ENCODE results near the gene EFCAB3. TPM values are rescaled to one million over a fixed set of nuclear protein-coding genes. Genes with fewer than 3 reads are reported as not detected.
"Not testable (repeated sequence)": the region's sequence is repeated elsewhere in the genome, so short reads cannot be mapped to it uniquely, and the experiment has no call there.

Gene EFCAB3
- not detected for polyA plus RNA-seq (2013, experiment 1 of 2)
- not detected for polyA plus RNA-seq (2013, experiment 2 of 2)

DNA sequence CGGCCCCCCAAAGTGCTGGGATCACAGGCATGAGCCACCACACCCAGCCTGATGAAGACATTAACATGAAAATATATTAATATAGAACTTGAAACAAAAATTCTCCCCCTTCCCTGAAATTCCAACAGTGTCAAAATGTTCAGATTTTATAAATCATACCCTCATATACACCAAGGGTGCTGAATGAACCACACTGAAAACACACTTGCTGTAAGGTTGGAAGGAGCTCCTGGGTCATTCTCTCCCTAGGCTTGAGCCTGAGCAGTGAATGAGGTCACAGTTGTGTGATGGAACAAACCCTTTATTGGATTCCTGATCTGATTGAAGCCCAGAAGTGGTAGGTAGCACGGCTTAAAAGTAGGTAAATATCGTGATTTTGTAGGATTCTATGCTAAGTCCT is at the start of gene EFCAB3:
Gene EFCAB3, plus strand, starts transcription at position 301 of the 400 bp plus-strand sequence. CDS start 2,427 bp downstream, outside the sequence.
- no peaks in the 10 kb centered on the region for H3K36me3 ChIP-seq (ENCODE audit: insufficient read depth, low read length)
- 84% methylated on average over 3 of the region's 3 CpGs for WGBS
- no peaks in the 10 kb centered on the region for H3K4me1 ChIP-seq (ENCODE audit: insufficient read depth, low read length)
- H3K27ac ChIP-seq (ENCODE audit: low read depth, low read length): no peak within 1 kb of the TSS
- no peaks in the 10 kb centered on the region for H3K9me3 ChIP-seq (ENCODE audit: insufficient read depth, low read depth, low read length)
- no peaks in the 10 kb centered on the region; the same call in 1 of the 2 replicates for H3K27me3 ChIP-seq (ENCODE audit: insufficient read depth, low read length)
- no peak within 1 kb of the TSS for H3K9ac ChIP-seq (ENCODE audit: low read depth, low read length)
- no peak within 1 kb of the TSS for H3K4me3 ChIP-seq (ENCODE audit: low read length)

DNA sequence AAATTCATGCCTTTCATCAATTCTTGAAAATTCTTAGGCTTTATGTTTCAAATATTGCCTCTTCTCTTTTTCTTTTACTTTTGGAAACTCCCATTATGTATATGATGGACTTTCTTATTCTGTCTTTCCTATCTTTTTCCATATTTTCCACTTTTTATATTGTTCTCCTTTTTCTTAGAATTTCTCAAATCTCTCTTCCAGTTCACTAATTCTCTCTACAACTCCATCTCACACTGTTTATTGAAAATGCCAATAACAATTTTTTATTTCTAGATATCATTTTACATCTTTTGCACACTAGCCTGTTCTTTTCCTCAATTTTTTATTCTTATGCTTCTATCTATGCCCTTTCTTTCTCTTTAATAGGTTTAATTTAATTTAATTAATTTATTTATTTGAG is 43.8 kb upstream of the EFCAB3 start:
- H3K9ac ChIP-seq (ENCODE audit: low read depth, low read length): no peak overlapping the region
- no peaks in the 10 kb centered on the region for H3K4me1 ChIP-seq (ENCODE audit: insufficient read depth, low read length)
- H3K9me3 ChIP-seq (ENCODE audit: insufficient read depth, low read depth, low read length): peaks cover 13% of the 10 kb centered on the region; the same call in 1 of the 2 replicates
- no peak overlapping the region for H3K27ac ChIP-seq (ENCODE audit: low read depth, low read length)
- H3K36me3 ChIP-seq (ENCODE audit: insufficient read depth, low read length): no peaks in the 10 kb centered on the region
- H3K4me3 ChIP-seq (ENCODE audit: low read length): no peak overlapping the region
- no peaks in the 10 kb centered on the region for H3K27me3 ChIP-seq (ENCODE audit: insufficient read depth, low read length)

DNA sequence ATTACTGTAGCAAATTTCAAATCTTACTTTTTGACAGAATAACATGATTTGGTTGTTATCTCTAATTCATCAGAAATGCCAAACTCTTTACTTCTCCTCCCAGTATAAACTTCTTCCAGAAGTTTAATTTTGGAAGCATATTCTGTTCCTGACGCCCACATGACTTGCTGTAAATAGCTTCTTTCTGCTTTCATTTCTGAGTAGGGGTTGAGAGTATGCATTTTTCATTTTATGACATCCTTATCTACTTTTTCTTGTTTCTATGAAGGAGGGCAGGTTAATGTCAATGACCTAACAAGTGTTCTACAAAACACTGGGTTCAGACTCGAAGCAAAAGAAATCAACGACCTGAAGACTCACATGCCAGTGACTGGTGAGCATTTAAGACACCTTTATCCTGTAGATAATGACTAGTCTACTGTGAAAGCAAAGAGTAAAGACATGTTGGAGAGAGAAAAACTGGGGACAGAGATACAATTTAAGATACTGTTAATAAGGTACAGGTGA is 36.5 kb upstream of the EFCAB3 start:
- no peaks in the 10 kb centered on the region for H3K27me3 ChIP-seq (ENCODE audit: insufficient read depth, low read length)
- no peak overlapping the region for H3K27ac ChIP-seq (ENCODE audit: low read depth, low read length)
- no peak overlapping the region for H3K4me3 ChIP-seq (ENCODE audit: low read length)
- no peak overlapping the region for H3K9ac ChIP-seq (ENCODE audit: low read depth, low read length)
- H3K36me3 ChIP-seq (ENCODE audit: insufficient read depth, low read length): no peaks in the 10 kb centered on the region
- WGBS: 86% methylated on average over 2 of the region's 3 CpGs
- H3K4me1 ChIP-seq (ENCODE audit: insufficient read depth, low read length): no peaks in the 10 kb centered on the region
- peaks cover 8% of the 10 kb centered on the region; the same call in 1 of the 2 replicates for H3K9me3 ChIP-seq (ENCODE audit: insufficient read depth, low read depth, low read length)

DNA sequence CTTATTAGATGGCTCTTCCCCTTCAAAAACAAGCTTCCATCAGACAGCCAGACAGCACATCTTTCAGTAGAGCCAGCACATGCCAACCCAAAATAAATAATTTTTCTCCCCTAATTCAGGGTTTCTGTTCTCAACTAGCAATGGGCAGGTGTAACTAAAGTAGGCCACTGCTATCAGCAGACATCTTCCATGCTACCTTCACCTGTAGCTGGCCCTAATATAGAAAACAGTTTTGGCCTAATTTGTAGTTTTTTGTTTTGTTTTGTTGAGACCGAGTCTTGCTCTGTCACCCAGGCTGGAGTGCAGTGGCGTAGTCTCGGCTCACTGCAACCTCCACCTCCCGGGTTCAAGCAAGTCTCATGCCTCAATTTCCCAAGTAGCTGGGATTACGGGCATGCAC is 29.2 kb upstream of the EFCAB3 start:
- no peaks in the 10 kb centered on the region for H3K4me1 ChIP-seq (ENCODE audit: insufficient read depth, low read length)
- WGBS: 77% methylated on average over 4 of the region's 5 CpGs
- no peak overlapping the region for H3K9ac ChIP-seq (ENCODE audit: low read depth, low read length)
- no peak overlapping the region for H3K27ac ChIP-seq (ENCODE audit: low read depth, low read length)
- H3K4me3 ChIP-seq (ENCODE audit: low read length): no peak overlapping the region
- no peaks in the 10 kb centered on the region for H3K9me3 ChIP-seq (ENCODE audit: insufficient read depth, low read depth, low read length)
- H3K27me3 ChIP-seq (ENCODE audit: insufficient read depth, low read length): no peaks in the 10 kb centered on the region
- no peaks in the 10 kb centered on the region for H3K36me3 ChIP-seq (ENCODE audit: insufficient read depth, low read length)

- Histone ChIP-seq H3K9me3 (ENCODE audit: insufficient read depth, low read depth, low read length) (no peaks in the 10 kb centered on the region), H3K9ac (ENCODE audit: low read depth, low read length) (no peak overlapping the region), H3K4me1 (ENCODE audit: insufficient read depth, low read length) (no peaks in the 10 kb centered on the region), H3K27me3 (ENCODE audit: insufficient read depth, low read length) (no peaks in the 10 kb centered on the region), H3K4me3 (ENCODE audit: low read length) (no peak overlapping the region), H3K27ac (ENCODE audit: low read depth, low read length) (no peak overlapping the region), H3K36me3 (ENCODE audit: insufficient read depth, low read length) (no peaks in the 10 kb centered on the region)
- 84% methylated on average over 2 of the region's 2 CpGs for WGBS
Observed at GRCh38 chr17:62366191-62366590, 14.2 kb upstream of the EFCAB3 start.

DNA sequence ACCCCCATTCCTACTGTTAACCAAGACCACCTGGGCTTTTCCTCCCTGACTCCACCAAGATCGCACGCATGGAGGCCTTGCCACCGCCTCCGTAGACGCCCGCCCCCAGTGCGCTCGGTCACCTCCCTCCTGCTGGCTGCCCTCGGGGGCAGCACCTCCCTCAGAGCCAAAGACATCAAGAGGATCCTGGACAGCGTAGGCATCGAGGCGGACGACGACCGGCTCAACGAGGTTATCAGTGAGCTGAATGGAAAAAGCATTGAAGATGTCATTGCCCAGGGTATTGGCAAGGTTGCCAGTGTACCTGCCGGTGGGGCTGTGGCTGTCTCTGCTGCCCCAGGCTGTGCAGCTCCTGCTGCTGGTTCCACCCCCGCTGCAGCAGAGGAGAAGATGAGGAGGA is 1.2 kb downstream of the EFCAB3 start:
- H3K4me1 ChIP-seq (ENCODE audit: insufficient read depth, low read length): no peaks in the 10 kb centered on the region
- H3K36me3 ChIP-seq (ENCODE audit: insufficient read depth, low read length): no peaks in the 10 kb centered on the region
- no peaks in the 10 kb centered on the region; the same call in 1 of the 2 replicates for H3K27me3 ChIP-seq (ENCODE audit: insufficient read depth, low read length)
- WGBS: 93% methylated on average over 18 of the region's 18 CpGs
- H3K9me3 ChIP-seq (ENCODE audit: insufficient read depth, low read depth, low read length): no peaks in the 10 kb centered on the region
- no peak overlapping the region for H3K27ac ChIP-seq (ENCODE audit: low read depth, low read length)
- no peak overlapping the region for H3K9ac ChIP-seq (ENCODE audit: low read depth, low read length)
- no peak overlapping the region for H3K4me3 ChIP-seq (ENCODE audit: low read length)

DNA sequence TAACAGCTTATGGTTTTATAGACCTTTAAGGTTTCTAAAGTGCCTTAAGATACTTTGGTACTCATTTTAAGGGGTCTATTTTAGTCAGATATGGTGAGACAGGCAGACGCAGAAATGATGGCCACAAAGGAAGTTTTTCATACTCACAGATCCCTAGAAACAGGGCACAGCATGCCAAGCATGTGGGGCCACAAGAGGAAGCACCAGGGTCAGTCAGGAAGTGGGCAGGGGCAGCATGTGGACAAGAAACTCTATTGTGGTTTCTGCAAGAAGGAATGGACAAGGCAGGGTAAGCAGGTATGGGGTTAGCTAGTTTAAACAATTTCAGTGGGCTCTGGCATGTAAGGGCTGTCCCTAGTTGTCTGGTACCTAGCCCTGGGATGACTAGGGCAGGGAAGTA is 8.5 kb downstream of the EFCAB3 start:
- WGBS: 93% methylated on average over 1 of the region's 1 CpG
- Histone ChIP-seq H3K9ac (ENCODE audit: low read depth, low read length) (no peak overlapping the region), H3K4me3 (ENCODE audit: low read length) (no peak overlapping the region), H3K27me3 (ENCODE audit: insufficient read depth, low read length) (no peaks in the 10 kb centered on the region), H3K9me3 (ENCODE audit: insufficient read depth, low read depth, low read length) (no peaks in the 10 kb centered on the region), H3K36me3 (ENCODE audit: insufficient read depth, low read length) (no peaks in the 10 kb centered on the region), H3K4me1 (ENCODE audit: insufficient read depth, low read length) (no peaks in the 10 kb centered on the region), H3K27ac (ENCODE audit: low read depth, low read length) (no peak overlapping the region)

- no peak overlapping the region for H3K4me3 ChIP-seq (ENCODE audit: low read length)
Observed at GRCh38 chr17:62392908-62393307, 12.6 kb downstream of the EFCAB3 start.

DNA sequence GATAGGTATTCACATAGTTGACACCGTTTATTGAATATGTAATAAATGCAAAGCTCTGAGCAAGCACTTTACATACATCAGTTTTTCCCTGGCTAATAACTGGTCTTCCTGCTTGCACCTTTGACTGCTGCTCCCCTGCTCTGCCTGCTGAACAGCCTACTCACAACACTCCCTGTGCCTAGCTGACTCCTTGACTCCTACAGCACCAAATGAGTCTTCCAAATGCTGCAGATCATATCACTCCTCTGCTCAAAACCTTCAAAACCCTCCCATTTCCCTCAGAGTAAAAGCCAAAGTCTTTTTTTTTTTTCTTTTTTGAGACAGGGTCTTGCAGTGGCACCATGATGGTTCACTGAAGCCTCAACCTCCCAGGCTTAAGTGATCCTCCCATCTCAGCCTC is 18.5 kb downstream of the EFCAB3 start:
- H3K4me1 ChIP-seq (ENCODE audit: insufficient read depth, low read length): no peaks in the 10 kb centered on the region
- WGBS: 82% methylated on average over 1 of the region's 1 CpG
- no peaks in the 10 kb centered on the region for H3K9me3 ChIP-seq (ENCODE audit: insufficient read depth, low read depth, low read length)

More at GRCh38 chr17:62392908-62393307, 12.6 kb downstream of the EFCAB3 start:
- Histone ChIP-seq H3K9me3 (ENCODE audit: insufficient read depth, low read depth, low read length) (no peaks in the 10 kb centered on the region), H3K4me1 (ENCODE audit: insufficient read depth, low read length) (no peaks in the 10 kb centered on the region), H3K36me3 (ENCODE audit: insufficient read depth, low read length) (no peaks in the 10 kb centered on the region), H3K27me3 (ENCODE audit: insufficient read depth, low read length) (no peaks in the 10 kb centered on the region), H3K27ac (ENCODE audit: low read depth, low read length) (no peak overlapping the region), H3K9ac (ENCODE audit: low read depth, low read length) (no peak overlapping the region)
- no CpG with 5 or more reads among the region's 1 CpG for WGBS

DNA sequence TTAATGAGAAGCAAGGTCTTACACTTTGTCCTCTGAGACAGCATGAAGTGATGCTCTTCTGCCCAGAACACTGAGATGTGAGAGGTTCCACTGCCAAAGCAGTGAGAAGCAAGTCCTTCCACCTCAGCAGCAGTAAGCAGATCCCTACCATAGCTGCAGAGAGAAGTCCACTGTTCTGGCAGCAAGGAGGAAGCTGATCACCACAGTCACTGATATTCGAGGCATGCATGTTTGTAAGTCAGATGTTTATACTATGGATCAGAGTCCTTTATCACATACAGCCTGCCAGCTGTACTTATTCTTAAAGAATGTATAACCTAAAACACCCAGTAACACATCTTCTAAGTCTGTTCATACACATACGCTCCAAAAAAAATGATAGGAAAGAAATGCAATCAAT is 25.1 kb downstream of the EFCAB3 start:
- Histone ChIP-seq H3K27ac (ENCODE audit: low read depth, low read length) (no peak overlapping the region), H3K36me3 (ENCODE audit: insufficient read depth, low read length) (no peaks in the 10 kb centered on the region), H3K9ac (ENCODE audit: low read depth, low read length) (no peak overlapping the region), H3K4me1 (ENCODE audit: insufficient read depth, low read length) (peaks cover 7% of the 10 kb centered on the region; the same call in 1 of the 2 replicates), H3K27me3 (ENCODE audit: insufficient read depth, low read length) (no peaks in the 10 kb centered on the region), H3K9me3 (ENCODE audit: insufficient read depth, low read depth, low read length) (no peaks in the 10 kb centered on the region), H3K4me3 (ENCODE audit: low read length) (no peak overlapping the region)
- 90% methylated on average over 2 of the region's 2 CpGs for WGBS

More for the DNA sequence above, 18.5 kb downstream of the EFCAB3 start:
- Histone ChIP-seq H3K9ac (ENCODE audit: low read depth, low read length) (no peak overlapping the region), H3K27me3 (ENCODE audit: insufficient read depth, low read length) (no peaks in the 10 kb centered on the region), H3K4me3 (ENCODE audit: low read length) (no peak overlapping the region), H3K36me3 (ENCODE audit: insufficient read depth, low read length) (no peaks in the 10 kb centered on the region), H3K27ac (ENCODE audit: low read depth, low read length) (no peak overlapping the region)

- not testable (repeated sequence) for H3K9me3 ChIP-seq (ENCODE audit: insufficient read depth, low read depth, low read length); H3K27ac ChIP-seq (ENCODE audit: low read depth, low read length); H3K4me1 ChIP-seq (ENCODE audit: insufficient read depth, low read length); H3K36me3 ChIP-seq (ENCODE audit: insufficient read depth, low read length); H3K9ac ChIP-seq (ENCODE audit: low read depth, low read length); H3K27me3 ChIP-seq (ENCODE audit: insufficient read depth, low read length); H3K4me3 ChIP-seq (ENCODE audit: low read length)
- 92% methylated on average over 1 of the region's 1 CpG for WGBS
Observed at GRCh38 chr17:62413090-62413489, 32.7 kb downstream of the EFCAB3 start.
